HCT116 (cell line): ENCODE data around the gene FBXW8. TPM values are rescaled to one million over a fixed set of nuclear protein-coding genes. Genes with fewer than 3 reads are reported as not detected.

Experiments used
- ATAC-seq: fragments of 200-7000 bp; cut with Tn5 transposase; 2 replicates; pipeline ENCODE4 v1.9.1; 2020; ENCODE audit warnings: mild to moderate bottlenecking, moderate library complexity
- BruUV-seq: library from RNA; stranded (reverse); fragments of 400-500 nt; replicated peaks from 2 replicates; lab custom pipeline; 2021; lab: Mats Ljungman, UMichigan
- CTCF ChIA-PET: fragments of 300-600 bp; sonication (Branson Sonifier 250); formaldehyde crosslinking; loops from one replicate; lab custom pipeline; 2021; ENCODE audit warnings: antibody characterized with exemption; lab: Charles Lee
- POLR2A ChIA-PET: fragments of 300-600, 350-600 bp; sonication (Branson Sonifier 250); formaldehyde crosslinking; loops from one replicate; lab custom pipeline; 2021; ENCODE audit warnings: antibody characterized with exemption; lab: Charles Lee
- RAD21 ChIA-PET, 2 experiments: fragments of 300-600 bp; sonication (Branson Sonifier 250); formaldehyde crosslinking; loops; one replicate each; lab custom pipeline; 2023; ENCODE audit warnings: low total read pairs in 2 of 2; ENCODE audit not compliant: uncharacterized antibody in 2 of 2, unreplicated experiment in 2 of 2, low non-redundant PET in 1 of 2; lab: Charles Lee
- DNase-seq: peaks from one replicate; pipeline ENCODE4 v3.0.0-alpha.2; 2010; ENCODE audit warnings: low read depth, low spot score
- H2AFZ ChIP-seq: fragments of 200-600 bp; shearing (Covaris generic), sonication (generic); 2 replicates; pipeline ENCODE4 v1.6.1; 2017; ENCODE audit warnings: low read depth, mixed run types, mixed read lengths, antibody characterized with exemption, low read length; ENCODE audit not compliant: poor library complexity, severe bottlenecking
- H3K27ac ChIP-seq: 2 replicates; pipeline ENCODE4 v1.5.1; 2012; ENCODE audit warnings: low read depth, low read length
- H3K27me3 ChIP-seq: fragments of 200-600 bp; sonication (generic); 2 replicates; pipeline ENCODE4 v1.6.1; 2016; ENCODE audit warnings: mixed run types, low read length, mixed read lengths; ENCODE audit not compliant: insufficient read depth
- H3K36me3 ChIP-seq, 2 experiments: fragments of 200-500 bp in 1 of 2; fragments of 200-600 bp in 1 of 2; sonication (Bioruptor generic) in 1 of 2; sonication (generic) in 1 of 2; 2 replicates each; pipeline versions ENCODE4 v1.5.1 to v1.6.1; 2014 to 2016; ENCODE audit warnings: low read length in 2 of 2, inconsistent platforms in 1 of 2, mixed read lengths in 1 of 2, mixed run types in 1 of 2; ENCODE audit not compliant: insufficient read depth in 2 of 2, control insufficient read depth in 1 of 2
- H3K4me1 ChIP-seq, 2 experiments: fragments of 200-600 bp in 1 of 2; sonication (generic) in 1 of 2; 2 replicates each; pipeline versions ENCODE4 v1.5.1 to v1.6.1; 2012 to 2017; ENCODE audit warnings: low read length in 2 of 2, inconsistent platforms in 1 of 2, mild to moderate bottlenecking in 1 of 2, mixed read lengths in 1 of 2, mixed run types in 1 of 2, moderate library complexity in 1 of 2; ENCODE audit not compliant: insufficient read depth in 2 of 2, control insufficient read depth in 1 of 2
- H3K4me2 ChIP-seq: fragments of 200-600 bp; sonication (generic); 2 replicates; pipeline ENCODE4 v1.6.1; 2017; ENCODE audit warnings: mixed run types, low read length, mixed read lengths
- H3K4me3 ChIP-seq, 2 experiments: fragments of 200-600 bp in 1 of 2; sonication (generic) in 1 of 2; replicated peaks in 1 of 2; 2 replicates each; pipeline ENCODE4 v1.5.1; 2011 to 2016; ENCODE audit warnings: low read length in 2 of 2, control low read depth in 1 of 2, low read depth in 1 of 2, mild to moderate bottlenecking in 1 of 2, mixed read lengths in 1 of 2, mixed run types in 1 of 2
- H3K79me2 ChIP-seq: fragments of 200-600 bp; sonication (generic); 2 replicates; pipeline ENCODE4 v1.6.1; 2017; ENCODE audit warnings: mild to moderate bottlenecking, mixed run types, low read length, moderate library complexity, mixed read lengths; ENCODE audit not compliant: insufficient read depth
- H3K9ac ChIP-seq: fragments of 200-600 bp; sonication (generic); 2 replicates; pipeline ENCODE4 v1.6.1; 2016; ENCODE audit warnings: low read length, mixed read lengths
- H3K9me2 ChIP-seq: fragments of 200-600 bp; sonication (generic), shearing (Covaris generic); 2 replicates; pipeline ENCODE4 v1.6.1; 2017; ENCODE audit warnings: mixed run types, mild to moderate bottlenecking, moderate library complexity; ENCODE audit not compliant: insufficient read depth
- H3K9me3 ChIP-seq, 2 experiments: fragments of 200-500 bp in 1 of 2; fragments of 200-600 bp in 1 of 2; sonication (Bioruptor generic) in 1 of 2; sonication (generic) in 1 of 2; 2 replicates each; pipeline ENCODE4 v1.6.1; 2014 to 2017; ENCODE audit warnings: low read length in 2 of 2, mixed read lengths in 2 of 2, inconsistent platforms in 1 of 2, low read depth in 1 of 2, mild to moderate bottlenecking in 1 of 2, mixed run types in 1 of 2, moderate library complexity in 1 of 2; ENCODE audit not compliant: control insufficient read depth in 1 of 2, insufficient read depth in 1 of 2
- H4K20me1 ChIP-seq: fragments of 200-600 bp; sonication (generic), shearing (Covaris generic); 2 replicates; pipeline ENCODE4 v1.6.1; 2017; ENCODE audit warnings: mixed run types, mild to moderate bottlenecking, moderate library complexity; ENCODE audit not compliant: insufficient read depth
- CBX3 ChIP-seq: IDR thresholded peaks from 2 replicates; pipeline ENCODE4 v1.6.1; 2012; ENCODE audit warnings: low read depth
- EGR1 ChIP-seq: IDR thresholded peaks from 2 replicates; pipeline ENCODE4 v1.6.1; 2012; ENCODE audit warnings: low read depth
- EZH2 ChIP-seq: fragments of 200-600 bp; sonication (generic); IDR thresholded peaks from 2 replicates; pipeline ENCODE4 v1.6.1; 2017; ENCODE audit warnings: antibody characterized with exemption, mixed run types
- EZH2phosphoT487 ChIP-seq: fragments of 200-600 bp; IDR thresholded peaks from 2 replicates; pipeline ENCODE4 v1.6.1; 2018; ENCODE audit warnings: antibody characterized with exemption, borderline replicate concordance
- FOSL1 ChIP-seq: IDR thresholded peaks from 2 replicates; pipeline ENCODE4 v1.6.1; 2012; ENCODE audit warnings: low read depth
- JUND ChIP-seq: IDR thresholded peaks from 2 replicates; pipeline ENCODE4 v1.6.1; 2012
- SP1 ChIP-seq: IDR thresholded peaks from 2 replicates; pipeline ENCODE4 v1.6.1; 2012; ENCODE audit warnings: low read depth
- SRF ChIP-seq: IDR thresholded peaks from 2 replicates; pipeline ENCODE4 v1.6.1; 2012; ENCODE audit warnings: low read depth
- TCF7L2 ChIP-seq: IDR thresholded peaks from 2 replicates; pipeline ENCODE4 v1.7.0; 2011; ENCODE audit warnings: borderline replicate concordance, inconsistent platforms; ENCODE audit not compliant: insufficient read depth, insufficient read length; ENCODE audit errors: extremely low read depth
- ZNF274 ChIP-seq: fragments of 200-500 bp; sonication (Bioruptor generic); IDR thresholded peaks from 2 replicates; pipeline ENCODE4 v1.6.1; 2014; ENCODE audit warnings: mild to moderate bottlenecking, low read depth, low read length, inconsistent platforms
- intact Hi-C: fragments of 100-400 bp; cut with micrococcal nuclease; formaldehyde crosslinking; loops from 2 replicates; pipeline ENCODE4 v1.10.0; 2022
- total RNA-seq: library from RNA; stranded (reverse); gene quantifications from one replicate; pipeline ENCODE4 v1.2.1, GENCODE V29; 2021; ENCODE audit not compliant: unreplicated experiment
- TF ChIP-seq, protein P1 (sequence below): IDR thresholded peaks from 2 replicates; pipeline ENCODE4 v1.6.1; 2012; ENCODE audit warnings: low read depth
- TF ChIP-seq, protein P2 (sequence below): IDR thresholded peaks from 2 replicates; pipeline ENCODE4 v1.6.1; 2011; ENCODE audit warnings: mild to moderate bottlenecking, low read length, moderate library complexity; ENCODE audit not compliant: insufficient replicate concordance; ENCODE audit errors: extremely low read depth
- TF ChIP-seq, protein P3 (sequence below): IDR thresholded peaks from 2 replicates; pipeline ENCODE4 v1.6.1; 2012

FBXW8 gene
- total RNA-seq, 1 experiment from 2014 or later, result 14.6 TPM

DNA sequence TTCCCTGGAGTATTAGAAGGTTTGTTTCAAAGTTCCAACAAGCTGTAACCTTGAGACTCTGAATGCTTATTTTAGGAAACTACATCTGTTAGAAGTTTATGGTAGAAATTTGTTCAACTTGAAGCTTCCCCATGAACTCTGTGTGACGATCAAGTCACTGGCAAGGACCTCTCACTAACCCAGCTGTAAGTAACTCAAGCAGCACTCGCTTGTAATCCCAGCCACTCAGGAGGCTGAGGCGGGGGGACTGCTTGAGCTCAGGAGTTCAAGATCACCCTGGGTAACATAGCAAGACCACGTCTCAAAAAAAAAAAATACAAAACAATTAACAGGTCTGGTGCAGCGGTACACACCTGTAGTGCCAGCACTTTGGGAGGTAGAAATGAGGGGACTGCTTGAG, 162.9 kb downstream of the FBXW8 start (continued):
- TF ChIP-seq, protein P1, sequence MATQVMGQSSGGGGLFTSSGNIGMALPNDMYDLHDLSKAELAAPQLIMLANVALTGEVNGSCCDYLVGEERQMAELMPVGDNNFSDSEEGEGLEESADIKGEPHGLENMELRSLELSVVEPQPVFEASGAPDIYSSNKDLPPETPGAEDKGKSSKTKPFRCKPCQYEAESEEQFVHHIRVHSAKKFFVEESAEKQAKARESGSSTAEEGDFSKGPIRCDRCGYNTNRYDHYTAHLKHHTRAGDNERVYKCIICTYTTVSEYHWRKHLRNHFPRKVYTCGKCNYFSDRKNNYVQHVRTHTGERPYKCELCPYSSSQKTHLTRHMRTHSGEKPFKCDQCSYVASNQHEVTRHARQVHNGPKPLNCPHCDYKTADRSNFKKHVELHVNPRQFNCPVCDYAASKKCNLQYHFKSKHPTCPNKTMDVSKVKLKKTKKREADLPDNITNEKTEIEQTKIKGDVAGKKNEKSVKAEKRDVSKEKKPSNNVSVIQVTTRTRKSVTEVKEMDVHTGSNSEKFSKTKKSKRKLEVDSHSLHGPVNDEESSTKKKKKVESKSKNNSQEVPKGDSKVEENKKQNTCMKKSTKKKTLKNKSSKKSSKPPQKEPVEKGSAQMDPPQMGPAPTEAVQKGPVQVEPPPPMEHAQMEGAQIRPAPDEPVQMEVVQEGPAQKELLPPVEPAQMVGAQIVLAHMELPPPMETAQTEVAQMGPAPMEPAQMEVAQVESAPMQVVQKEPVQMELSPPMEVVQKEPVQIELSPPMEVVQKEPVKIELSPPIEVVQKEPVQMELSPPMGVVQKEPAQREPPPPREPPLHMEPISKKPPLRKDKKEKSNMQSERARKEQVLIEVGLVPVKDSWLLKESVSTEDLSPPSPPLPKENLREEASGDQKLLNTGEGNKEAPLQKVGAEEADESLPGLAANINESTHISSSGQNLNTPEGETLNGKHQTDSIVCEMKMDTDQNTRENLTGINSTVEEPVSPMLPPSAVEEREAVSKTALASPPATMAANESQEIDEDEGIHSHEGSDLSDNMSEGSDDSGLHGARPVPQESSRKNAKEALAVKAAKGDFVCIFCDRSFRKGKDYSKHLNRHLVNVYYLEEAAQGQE, result no peak
- TF ChIP-seq, all 23 proteins: peak for 0

DNA sequence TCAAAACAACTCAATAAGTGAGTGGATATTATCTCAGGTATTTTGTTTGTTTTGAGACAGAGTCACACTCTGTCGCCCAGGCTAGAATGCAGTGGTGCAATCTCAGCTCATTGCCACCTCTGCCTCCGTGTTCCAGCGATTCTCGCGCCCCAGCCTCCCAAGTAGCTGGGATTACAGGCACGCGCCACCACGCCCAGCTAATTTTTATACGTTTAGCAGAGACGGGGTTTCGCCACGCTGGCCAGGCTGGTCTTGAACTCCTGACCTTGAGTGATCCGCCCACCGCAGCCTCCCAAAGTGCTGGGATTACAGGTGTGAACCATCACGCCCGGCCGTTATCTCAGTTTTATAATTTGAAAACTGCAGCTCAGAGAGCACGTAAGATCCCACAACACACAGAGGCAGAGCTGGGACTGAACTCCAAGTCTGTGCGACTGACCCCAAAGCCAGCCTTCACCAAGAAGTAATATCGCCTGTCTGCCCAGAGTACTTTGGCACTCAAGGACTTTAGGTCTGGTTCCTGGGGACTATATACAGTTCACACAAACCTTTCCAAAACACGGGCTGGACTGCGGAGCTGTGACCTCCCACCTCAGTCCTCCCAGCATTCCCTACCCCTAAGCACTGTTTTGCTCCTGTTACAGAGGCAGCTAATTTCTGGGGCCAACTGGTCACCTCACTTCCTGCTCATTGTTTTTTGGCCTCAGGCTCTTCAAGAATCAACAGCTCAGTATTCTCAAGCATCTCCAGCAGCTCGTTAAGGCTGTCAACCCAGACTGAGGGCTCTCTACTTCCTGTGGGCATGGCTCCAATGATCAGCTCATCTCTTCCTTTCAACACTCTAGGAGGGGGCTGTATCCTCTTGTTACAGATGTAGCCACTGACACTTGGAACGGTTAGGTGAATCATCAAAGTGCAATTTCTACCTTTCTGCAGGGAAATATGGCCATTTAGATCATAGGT, 165.9 kb downstream of the FBXW8 start:
- ChIA-PET POLR2A (no interaction called here), CTCF (no interaction called here), RAD21 (no interaction called here)
- no peak for DNase-seq
- Histone ChIP-seq H3K4me1 (no peaks in the 10 kb centered on the region), H3K79me2 (no peaks in the 10 kb centered on the region), H3K27me3 (no peaks in the 10 kb centered on the region), H3K9me2 (no peaks in the 10 kb centered on the region), H3K4me3 (no peak overlapping the region), H3K4me2 (no peak overlapping the region), H3K36me3 (no peaks in the 10 kb centered on the region), H3K27ac (no peak overlapping the region), H3K9me3 (no peaks in the 10 kb centered on the region), H3K9ac (no peak overlapping the region), H2AFZ (no peak overlapping the region), H4K20me1 (no peaks in the 10 kb centered on the region)
- ATAC-seq, result no peak
- no TSS peak for BruUV-seq
- intact Hi-C loops, result no loop called here
- TF ChIP-seq EZH2phosphoT487 (no peak), CBX3 (no peak), ZNF274 (no peak), SP1 (no peak), TCF7L2 (no peak), EZH2 (no peak), JUND (no peak), FOSL1 (no peak), SRF (no peak), EGR1 (no peak)
- TF ChIP-seq, protein P2, sequence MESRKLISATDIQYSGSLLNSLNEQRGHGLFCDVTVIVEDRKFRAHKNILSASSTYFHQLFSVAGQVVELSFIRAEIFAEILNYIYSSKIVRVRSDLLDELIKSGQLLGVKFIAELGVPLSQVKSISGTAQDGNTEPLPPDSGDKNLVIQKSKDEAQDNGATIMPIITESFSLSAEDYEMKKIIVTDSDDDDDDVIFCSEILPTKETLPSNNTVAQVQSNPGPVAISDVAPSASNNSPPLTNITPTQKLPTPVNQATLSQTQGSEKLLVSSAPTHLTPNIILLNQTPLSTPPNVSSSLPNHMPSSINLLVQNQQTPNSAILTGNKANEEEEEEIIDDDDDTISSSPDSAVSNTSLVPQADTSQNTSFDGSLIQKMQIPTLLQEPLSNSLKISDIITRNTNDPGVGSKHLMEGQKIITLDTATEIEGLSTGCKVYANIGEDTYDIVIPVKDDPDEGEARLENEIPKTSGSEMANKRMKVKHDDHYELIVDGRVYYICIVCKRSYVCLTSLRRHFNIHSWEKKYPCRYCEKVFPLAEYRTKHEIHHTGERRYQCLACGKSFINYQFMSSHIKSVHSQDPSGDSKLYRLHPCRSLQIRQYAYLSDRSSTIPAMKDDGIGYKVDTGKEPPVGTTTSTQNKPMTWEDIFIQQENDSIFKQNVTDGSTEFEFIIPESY, result no peak
- TF ChIP-seq, protein P3, sequence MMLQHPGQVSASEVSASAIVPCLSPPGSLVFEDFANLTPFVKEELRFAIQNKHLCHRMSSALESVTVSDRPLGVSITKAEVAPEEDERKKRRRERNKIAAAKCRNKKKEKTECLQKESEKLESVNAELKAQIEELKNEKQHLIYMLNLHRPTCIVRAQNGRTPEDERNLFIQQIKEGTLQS, result no peak
- TF ChIP-seq, protein P1, result no peak
